Body of pancreas (tissue), 4 donors: ENCODE measurements around the gene INO80C.

Source experiments
- POLR2A ChIP-seq, 3 donors: fragments of 450-650 bp; IDR thresholded peaks; one replicate each; pipeline ENCODE4 v1.6.1; 2016; ENCODE audit warnings: antibody characterized with exemption in 3 of 3, mild to moderate bottlenecking in 2 of 3
- TF ChIP-seq, protein P1 (sequence below), 7 experiments: fragments of 450-650 bp in 4 of 7; fragments of 200-600 bp in 3 of 7; sonication (generic) in 3 of 7; IDR thresholded peaks; one replicate each; pipeline ENCODE4 v1.5.1; 2016 to 2019; ENCODE audit warnings: antibody characterized with exemption in 7 of 7

DNA sequence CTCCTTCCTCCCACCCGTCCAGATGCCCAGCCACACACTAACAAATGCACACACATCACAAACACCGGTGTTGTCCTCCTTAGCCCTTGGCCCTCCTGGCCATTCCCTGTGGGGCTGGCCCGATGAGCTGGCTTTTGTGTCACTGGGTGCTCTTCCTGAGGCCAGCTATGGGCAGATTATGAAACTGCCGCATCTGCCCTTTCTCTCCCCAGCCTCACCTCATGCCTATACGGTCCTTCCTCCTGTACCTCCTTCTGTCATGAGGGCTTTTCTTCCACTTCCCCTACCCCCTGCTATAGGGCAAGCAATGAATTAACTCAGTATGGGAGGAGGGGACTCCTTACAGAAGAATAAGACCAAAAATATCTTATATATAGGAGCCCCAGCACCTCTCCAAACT lies 10.3 kb upstream of the INO80C start:
- no peak for TF ChIP-seq POLR2A (IDR thresholded peaks at IDR 0.05)
- TF ChIP-seq, protein P1, sequence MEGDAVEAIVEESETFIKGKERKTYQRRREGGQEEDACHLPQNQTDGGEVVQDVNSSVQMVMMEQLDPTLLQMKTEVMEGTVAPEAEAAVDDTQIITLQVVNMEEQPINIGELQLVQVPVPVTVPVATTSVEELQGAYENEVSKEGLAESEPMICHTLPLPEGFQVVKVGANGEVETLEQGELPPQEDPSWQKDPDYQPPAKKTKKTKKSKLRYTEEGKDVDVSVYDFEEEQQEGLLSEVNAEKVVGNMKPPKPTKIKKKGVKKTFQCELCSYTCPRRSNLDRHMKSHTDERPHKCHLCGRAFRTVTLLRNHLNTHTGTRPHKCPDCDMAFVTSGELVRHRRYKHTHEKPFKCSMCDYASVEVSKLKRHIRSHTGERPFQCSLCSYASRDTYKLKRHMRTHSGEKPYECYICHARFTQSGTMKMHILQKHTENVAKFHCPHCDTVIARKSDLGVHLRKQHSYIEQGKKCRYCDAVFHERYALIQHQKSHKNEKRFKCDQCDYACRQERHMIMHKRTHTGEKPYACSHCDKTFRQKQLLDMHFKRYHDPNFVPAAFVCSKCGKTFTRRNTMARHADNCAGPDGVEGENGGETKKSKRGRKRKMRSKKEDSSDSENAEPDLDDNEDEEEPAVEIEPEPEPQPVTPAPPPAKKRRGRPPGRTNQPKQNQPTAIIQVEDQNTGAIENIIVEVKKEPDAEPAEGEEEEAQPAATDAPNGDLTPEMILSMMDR (IDR thresholded peaks at IDR 0.05): no peak
